ENCODE data around the gene CHPT1.

The CHPT1 gene

DNA sequence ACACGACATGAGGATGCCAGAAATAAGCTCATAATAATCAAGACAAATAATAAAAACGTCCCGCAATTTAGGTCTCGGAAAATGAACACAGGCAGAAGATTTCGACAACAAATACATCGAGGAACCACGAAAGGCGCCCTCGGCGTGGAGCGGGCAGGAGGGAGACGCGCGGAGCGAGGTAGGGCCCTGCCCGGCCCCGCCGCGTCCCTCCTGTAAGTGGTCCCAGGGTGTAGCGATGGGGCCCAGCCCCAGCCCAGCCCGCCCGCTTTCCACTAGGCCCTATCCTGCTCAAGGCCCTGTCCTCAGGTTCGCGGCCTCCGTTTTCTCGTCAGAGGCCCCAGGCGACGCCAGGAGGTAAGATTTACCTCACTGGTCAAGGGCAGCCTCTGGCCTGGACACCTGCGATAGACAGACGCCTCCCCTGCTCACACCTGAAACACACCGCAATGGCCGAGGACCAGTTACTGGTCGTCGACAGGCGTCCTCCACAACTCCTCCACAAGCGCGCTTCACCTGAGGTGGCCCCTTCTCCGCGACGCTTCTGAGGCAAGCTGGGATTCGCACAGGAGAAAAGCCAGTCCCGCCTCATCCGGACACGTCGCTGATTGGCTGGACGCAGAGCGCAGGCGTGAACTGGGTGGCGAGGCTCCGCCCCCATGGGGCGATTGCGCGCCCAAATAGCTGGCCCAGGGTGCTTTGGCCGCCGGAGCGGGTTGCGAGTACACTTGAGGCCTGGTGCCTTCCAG, 41.7 kb downstream of the CHPT1 start, which contains the start of gene SYCP3:
SYCP3 (minus strand) TSS at position 543 of the 746 bp plus-strand sequence. CDS start 1,527 bp downstream, outside the sequence.
- TF ChIP-seq, protein P1, sequence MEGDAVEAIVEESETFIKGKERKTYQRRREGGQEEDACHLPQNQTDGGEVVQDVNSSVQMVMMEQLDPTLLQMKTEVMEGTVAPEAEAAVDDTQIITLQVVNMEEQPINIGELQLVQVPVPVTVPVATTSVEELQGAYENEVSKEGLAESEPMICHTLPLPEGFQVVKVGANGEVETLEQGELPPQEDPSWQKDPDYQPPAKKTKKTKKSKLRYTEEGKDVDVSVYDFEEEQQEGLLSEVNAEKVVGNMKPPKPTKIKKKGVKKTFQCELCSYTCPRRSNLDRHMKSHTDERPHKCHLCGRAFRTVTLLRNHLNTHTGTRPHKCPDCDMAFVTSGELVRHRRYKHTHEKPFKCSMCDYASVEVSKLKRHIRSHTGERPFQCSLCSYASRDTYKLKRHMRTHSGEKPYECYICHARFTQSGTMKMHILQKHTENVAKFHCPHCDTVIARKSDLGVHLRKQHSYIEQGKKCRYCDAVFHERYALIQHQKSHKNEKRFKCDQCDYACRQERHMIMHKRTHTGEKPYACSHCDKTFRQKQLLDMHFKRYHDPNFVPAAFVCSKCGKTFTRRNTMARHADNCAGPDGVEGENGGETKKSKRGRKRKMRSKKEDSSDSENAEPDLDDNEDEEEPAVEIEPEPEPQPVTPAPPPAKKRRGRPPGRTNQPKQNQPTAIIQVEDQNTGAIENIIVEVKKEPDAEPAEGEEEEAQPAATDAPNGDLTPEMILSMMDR (IDR thresholded peaks at IDR 0.05; ENCODE audit: low read depth, low read length), result no peak
- H3K4me3 ChIP-seq (ENCODE audit: low read depth, low read length), result no peak within 1 kb of the TSS

DNA sequence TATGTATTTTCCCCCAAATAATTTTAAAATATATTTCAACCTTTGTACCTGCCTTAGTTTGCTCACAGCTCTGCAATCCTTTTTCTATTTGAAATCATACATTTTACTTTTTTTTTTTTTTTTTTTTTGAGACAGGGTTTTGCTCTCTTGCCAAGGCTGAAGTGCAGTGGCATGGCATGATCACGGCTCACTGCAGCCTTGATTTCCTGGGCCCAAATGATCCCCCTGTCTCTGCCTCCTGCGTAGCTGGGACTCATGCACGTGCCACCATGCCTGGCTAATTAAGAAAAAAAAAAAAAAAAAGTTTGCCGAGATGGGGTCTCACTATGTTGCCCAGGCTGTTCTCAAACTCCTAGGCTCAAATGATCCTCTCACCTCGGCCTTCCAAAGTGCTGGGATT, 43.1 kb downstream of the CHPT1 start:
- H3K4me3 ChIP-seq (ENCODE audit: low read depth, low read length), result no peak overlapping the region
- TF ChIP-seq, protein P1 (IDR thresholded peaks at IDR 0.05; ENCODE audit: low read depth, low read length), result no peak

DNA sequence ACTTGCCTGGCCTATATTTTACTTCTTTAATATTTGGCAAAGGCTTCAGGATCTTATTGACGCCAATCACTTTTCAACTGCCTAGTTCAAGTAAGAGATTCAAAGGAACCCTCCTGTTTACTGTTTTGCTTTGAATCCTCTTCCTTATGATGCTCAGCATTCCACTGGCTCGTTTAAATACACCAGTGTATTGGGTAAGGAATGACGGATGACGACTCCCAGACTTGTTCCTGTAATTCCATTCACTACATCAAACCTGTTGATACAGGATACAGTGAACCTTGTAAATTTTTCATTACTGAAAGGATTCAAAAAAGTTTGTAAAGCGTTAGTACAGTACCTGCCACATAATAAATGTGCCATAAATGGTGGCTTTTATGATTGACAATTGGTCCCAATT, 43.5 kb downstream of the CHPT1 start:
- TF ChIP-seq, protein P1 (IDR thresholded peaks at IDR 0.05; ENCODE audit: low read depth, low read length), result no peak
- no peak overlapping the region for H3K4me3 ChIP-seq (ENCODE audit: low read depth, low read length)

DNA sequence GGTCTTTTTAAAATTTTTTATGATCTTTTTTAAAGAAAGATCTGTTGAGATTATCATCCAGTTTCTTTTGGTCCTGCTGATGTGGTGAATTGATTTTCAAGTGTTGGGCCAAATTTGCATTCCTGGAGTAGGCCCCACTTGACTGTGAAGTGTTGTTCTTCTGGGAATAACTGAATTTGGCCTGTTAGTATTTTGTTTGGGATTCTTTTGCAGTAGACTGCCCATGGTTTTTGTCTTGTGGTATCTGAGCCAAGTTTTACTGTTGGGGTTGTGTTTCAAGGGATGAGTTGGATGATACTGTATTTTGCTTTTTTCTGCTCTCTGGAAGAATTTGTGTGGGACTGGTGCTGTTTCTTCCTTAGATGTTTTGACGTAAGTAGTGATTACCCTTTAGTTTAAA, 45.8 kb downstream of the CHPT1 start:
- H3K4me3 ChIP-seq (ENCODE audit: low read depth, low read length), result no peak overlapping the region
- TF ChIP-seq, protein P1 (IDR thresholded peaks at IDR 0.05; ENCODE audit: low read depth, low read length), result no peak

DNA sequence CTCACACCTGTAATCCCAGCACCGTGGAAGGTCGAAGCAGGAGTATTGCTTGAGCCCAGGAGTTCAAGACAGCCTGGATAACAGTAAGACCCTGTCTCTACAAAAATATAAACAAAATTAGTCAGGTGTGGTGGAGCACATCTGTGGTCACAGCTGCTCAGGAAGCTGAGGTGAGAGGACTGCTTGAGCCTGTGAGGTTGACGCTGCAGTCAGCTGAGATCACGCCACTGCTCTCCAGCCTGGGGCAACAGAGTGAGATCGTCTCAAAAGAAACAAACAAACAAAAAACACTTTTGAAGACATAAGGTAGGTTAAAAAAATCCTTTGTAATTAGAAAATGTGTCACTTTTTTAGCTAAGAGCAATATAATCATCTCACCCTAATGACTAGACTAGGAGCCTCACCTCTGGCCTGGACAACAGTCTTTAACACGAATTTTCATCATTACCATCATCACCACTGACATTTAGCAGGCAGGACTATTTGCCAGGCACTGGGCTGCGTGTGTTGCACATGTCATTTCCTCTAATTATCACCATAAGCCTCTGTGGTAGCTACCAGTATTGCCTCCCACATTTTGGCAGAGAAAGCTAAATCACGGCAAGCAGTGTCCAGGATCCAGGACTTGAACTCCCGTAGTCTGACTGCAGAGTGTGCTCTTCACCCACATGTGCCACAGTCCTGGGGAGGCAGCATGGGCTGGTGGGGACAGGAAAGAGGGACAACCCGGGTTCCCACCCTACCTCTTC, 46.5 kb downstream of the CHPT1 start:
- TF ChIP-seq, protein P1 (IDR thresholded peaks at IDR 0.05; ENCODE audit: low read depth, low read length), result no peak
- H3K4me3 ChIP-seq (ENCODE audit: low read depth, low read length), result no peak overlapping the region

DNA sequence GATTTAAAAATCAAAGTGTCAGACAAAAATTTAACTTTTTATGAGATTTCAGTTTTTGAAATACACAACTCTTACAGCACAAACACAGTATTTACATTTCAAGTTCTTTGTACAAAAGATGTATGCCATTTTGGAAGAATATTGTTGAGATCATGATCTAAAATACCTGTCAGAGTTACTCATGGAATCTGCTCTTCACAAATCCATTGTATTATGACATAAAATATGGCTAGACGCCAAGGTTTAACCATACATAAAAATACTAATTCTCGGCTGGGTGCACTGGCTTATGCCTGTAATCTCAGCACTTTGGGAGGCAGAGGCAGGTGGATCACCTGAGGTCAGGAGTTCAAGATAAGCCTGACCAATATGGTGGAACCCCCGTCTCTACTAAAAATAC, 48.0 kb downstream of the CHPT1 start:
- H3K4me3 ChIP-seq (ENCODE audit: low read depth, low read length), result no peak overlapping the region
- TF ChIP-seq, protein P1 (IDR thresholded peaks at IDR 0.05; ENCODE audit: low read depth, low read length), result no peak

DNA sequence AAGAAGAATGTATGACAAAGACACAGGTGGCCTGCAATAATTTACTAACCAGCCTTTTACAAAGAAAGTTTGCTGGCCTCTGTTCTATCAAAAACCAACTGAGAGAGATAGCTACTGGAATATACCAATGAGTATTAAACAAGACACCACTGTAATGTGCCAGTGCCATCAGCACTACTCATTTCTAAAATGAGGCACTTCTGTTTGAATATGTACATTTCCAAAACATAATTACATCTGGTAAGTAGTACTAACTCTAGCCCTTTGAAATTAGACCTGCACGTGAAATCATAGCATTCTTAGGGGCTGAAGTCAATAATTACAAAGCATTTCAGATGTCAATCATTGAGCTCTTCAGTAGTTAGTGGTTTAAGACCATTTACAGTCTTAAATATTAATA, 48.8 kb downstream of the CHPT1 start:
- TF ChIP-seq, protein P1 (IDR thresholded peaks at IDR 0.05; ENCODE audit: low read depth, low read length), result no peak
- H3K4me3 ChIP-seq (ENCODE audit: low read depth, low read length), result no peak overlapping the region

Data from WI38 (cell line).